AG08395 (cell line): ENCODE data around the gene ADAMTS2.

ENCODE experiments used
- DNase-seq: peaks from one replicate; pipeline ENCODE4 v3.0.0; 2012; ENCODE audit warnings: mixed read lengths, low spot score

Gene ADAMTS2

GRCh38 chr5:179124853-179125788, 220.1 kb downstream of the ADAMTS2 start:
- no peak for DNase-seq

- DNase-seq: no peak
These were observed 220.9 kb downstream of the ADAMTS2 start for GRCh38 chr5:179124273-179124852.

- DNase-seq: no peak
These were observed 221.6 kb downstream of the ADAMTS2 start for GRCh38 chr5:179123491-179124272.

- no peak for DNase-seq
These were observed 222.2 kb downstream of the ADAMTS2 start for GRCh38 chr5:179123109-179123426.

- DNase-seq: no peak
These were observed 222.7 kb downstream of the ADAMTS2 start for GRCh38 chr5:179122411-179123108.

- no peak for DNase-seq
These were observed 223.6 kb downstream of the ADAMTS2 start for GRCh38 chr5:179121667-179122111.

- DNase-seq: no peak
These were observed 224.2 kb downstream of the ADAMTS2 start for GRCh38 chr5:179120951-179121666.

GRCh38 chr5:179120421-179120861, 224.8 kb downstream of the ADAMTS2 start:
- no peak for DNase-seq

GRCh38 chr5:179119415-179120170, 225.7 kb downstream of the ADAMTS2 start:
- DNase-seq: no peak

- no peak for DNase-seq
These were observed 226.4 kb downstream of the ADAMTS2 start for GRCh38 chr5:179118756-179119414.

GRCh38 chr5:179118338-179118737, 226.9 kb downstream of the ADAMTS2 start:
- DNase-seq: no peak

- DNase-seq: no peak
These were observed 229.3 kb downstream of the ADAMTS2 start for GRCh38 chr5:179115845-179116524.

GRCh38 chr5:179115307-179115706, 230.0 kb downstream of the ADAMTS2 start:
- no peak for DNase-seq

GRCh38 chr5:179114756-179115155, 230.5 kb downstream of the ADAMTS2 start:
- no peak for DNase-seq

GRCh38 chr5:179113945-179114641, 231.2 kb downstream of the ADAMTS2 start:
- DNase-seq: no peak

- DNase-seq: no peak
These were observed 232.1 kb downstream of the ADAMTS2 start for GRCh38 chr5:179113143-179113530.

GRCh38 chr5:179112469-179113142, 232.7 kb downstream of the ADAMTS2 start:
- DNase-seq: no peak
